DND-41 (cell line): Measurements from ENCODE around the gene RAB6A.

Experiments used
- ATAC-seq: fragments of 200-7000 bp; cut with Tn5 transposase; 3 replicates; pipeline ENCODE4 v1.9.1; 2021; ENCODE audit warnings: low read depth; ENCODE audit not compliant: insufficient read depth
- DNase-seq: peaks from one replicate; pipeline ENCODE4 v3.0.0-alpha.2; 2020
- H2AFZ ChIP-seq: 2 replicates; pipeline ENCODE4 v1.6.0; 2012; ENCODE audit warnings: low read depth, low read length
- H3K27ac ChIP-seq: 2 replicates; pipeline ENCODE4 v1.5.1; 2012; ENCODE audit warnings: low read length, inconsistent platforms
- H3K27me3 ChIP-seq: fragments of 200-600 bp; sonication (generic); 2 replicates; pipeline ENCODE4 v1.6.0; 2012; ENCODE audit warnings: low read length, mild to moderate bottlenecking, inconsistent platforms; ENCODE audit not compliant: insufficient read depth, poor library complexity
- H3K36me3 ChIP-seq: 2 replicates; pipeline ENCODE4 v1.5.1; 2012; ENCODE audit warnings: low read length, inconsistent platforms; ENCODE audit not compliant: insufficient read depth
- H3K4me1 ChIP-seq: 2 replicates; pipeline ENCODE4 v1.5.1; 2012; ENCODE audit warnings: mild to moderate bottlenecking, low read length; ENCODE audit not compliant: insufficient read depth
- H3K4me2 ChIP-seq: 2 replicates; pipeline ENCODE4 v1.6.0; 2012; ENCODE audit warnings: mild to moderate bottlenecking, moderate library complexity, low read length, inconsistent platforms; ENCODE audit not compliant: insufficient read depth
- H3K4me3 ChIP-seq, 2 experiments: fragments of 200-600 bp in 1 of 2; shearing (Covaris generic) in 1 of 2; 2 replicates each; pipeline ENCODE4 v1.5.1; 2012 to 2016; ENCODE audit warnings: inconsistent platforms in 2 of 2, low read length in 2 of 2, mild to moderate bottlenecking in 2 of 2, low read depth in 1 of 2, moderate library complexity in 1 of 2
- H3K79me2 ChIP-seq: 2 replicates; pipeline ENCODE4 v1.6.0; 2012; ENCODE audit warnings: low read length, inconsistent platforms; ENCODE audit not compliant: insufficient read depth
- H3K9ac ChIP-seq: 2 replicates; pipeline ENCODE4 v1.6.0; 2012; ENCODE audit warnings: low read depth, mild to moderate bottlenecking, inconsistent platforms, low read length, moderate library complexity
- H3K9me3 ChIP-seq: 2 replicates; pipeline ENCODE4 v1.5.1; 2012; ENCODE audit warnings: low read length, moderate library complexity, mild to moderate bottlenecking, inconsistent platforms; ENCODE audit not compliant: insufficient read depth, severe bottlenecking
- H4K20me1 ChIP-seq: 2 replicates; pipeline ENCODE4 v1.6.0; 2012; ENCODE audit warnings: low read length; ENCODE audit not compliant: insufficient read depth
- EZH2 ChIP-seq: IDR thresholded peaks from 3 replicates; pipeline ENCODE4 v1.6.1; 2012; ENCODE audit warnings: borderline replicate concordance, low read depth, mild to moderate bottlenecking, moderate library complexity, low read length, inconsistent platforms; ENCODE audit not compliant: severe bottlenecking
- TF ChIP-seq, protein P1 (sequence below): IDR thresholded peaks from 2 replicates; pipeline ENCODE4 v1.5.1; 2012; ENCODE audit warnings: borderline replicate concordance, low read length, moderate library complexity, mild to moderate bottlenecking; ENCODE audit not compliant: poor library complexity, severe bottlenecking; ENCODE audit errors: extremely low read depth

The RAB6A gene

DNA sequence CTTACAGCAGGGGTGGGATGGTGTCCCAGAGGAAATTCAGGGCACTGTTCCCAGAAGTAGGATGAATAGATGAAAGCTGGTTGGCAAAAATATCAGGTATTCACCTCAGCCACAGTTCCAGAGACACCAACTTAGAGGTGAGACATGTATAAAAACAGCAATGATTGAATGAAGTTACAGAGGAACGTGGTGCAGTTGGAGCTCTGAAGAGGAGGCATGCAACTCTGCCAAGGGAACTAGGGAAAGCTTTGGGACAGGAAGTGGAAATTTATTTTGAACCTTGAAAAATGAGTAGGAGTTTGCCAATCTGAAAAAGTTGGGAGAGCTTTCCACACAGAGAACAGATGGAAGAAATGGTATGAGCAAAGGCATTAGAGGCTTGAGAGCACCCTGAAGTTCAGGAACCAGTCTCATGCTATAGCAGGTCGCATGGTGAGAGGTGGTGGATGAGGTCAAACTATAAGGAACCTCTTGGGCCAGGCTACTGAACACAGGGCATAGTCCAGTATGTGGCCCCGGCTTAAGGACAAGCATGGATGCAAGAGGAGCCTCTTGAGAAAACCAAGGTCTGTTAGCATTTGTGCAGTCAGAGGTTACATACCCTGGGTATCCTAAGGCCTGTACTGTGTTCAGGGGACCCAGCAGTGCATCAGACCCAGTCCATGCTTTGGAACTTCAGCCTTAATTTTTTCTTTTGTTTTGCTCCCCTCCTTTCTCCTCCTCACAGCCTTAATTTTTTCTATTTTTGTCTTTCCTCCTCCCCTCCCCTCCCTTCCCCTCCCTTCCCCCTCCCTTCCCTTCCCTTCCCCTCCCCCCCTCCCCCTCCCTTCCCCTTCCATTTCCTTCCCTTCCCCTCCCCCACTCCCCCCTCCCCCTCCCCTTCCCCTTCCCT lies 97.0 kb downstream of the RAB6A start:
- Histone ChIP-seq H3K4me2 (no peak overlapping the region), H3K27ac (no peak overlapping the region), H3K4me1 (peaks cover 8% of the 10 kb centered on the region), H3K79me2 (no peaks in the 10 kb centered on the region), H2AFZ (no peak overlapping the region), H3K27me3 (no peaks in the 10 kb centered on the region), H3K9me3 (no peaks in the 10 kb centered on the region), H4K20me1 (no peaks in the 10 kb centered on the region; the same call in 1 of the 2 replicates), H3K9ac (no peak overlapping the region), H3K4me3 (no peak overlapping the region), H3K36me3 (no peaks in the 10 kb centered on the region)
- TF ChIP-seq EZH2: no peak
- TF ChIP-seq, protein P1, sequence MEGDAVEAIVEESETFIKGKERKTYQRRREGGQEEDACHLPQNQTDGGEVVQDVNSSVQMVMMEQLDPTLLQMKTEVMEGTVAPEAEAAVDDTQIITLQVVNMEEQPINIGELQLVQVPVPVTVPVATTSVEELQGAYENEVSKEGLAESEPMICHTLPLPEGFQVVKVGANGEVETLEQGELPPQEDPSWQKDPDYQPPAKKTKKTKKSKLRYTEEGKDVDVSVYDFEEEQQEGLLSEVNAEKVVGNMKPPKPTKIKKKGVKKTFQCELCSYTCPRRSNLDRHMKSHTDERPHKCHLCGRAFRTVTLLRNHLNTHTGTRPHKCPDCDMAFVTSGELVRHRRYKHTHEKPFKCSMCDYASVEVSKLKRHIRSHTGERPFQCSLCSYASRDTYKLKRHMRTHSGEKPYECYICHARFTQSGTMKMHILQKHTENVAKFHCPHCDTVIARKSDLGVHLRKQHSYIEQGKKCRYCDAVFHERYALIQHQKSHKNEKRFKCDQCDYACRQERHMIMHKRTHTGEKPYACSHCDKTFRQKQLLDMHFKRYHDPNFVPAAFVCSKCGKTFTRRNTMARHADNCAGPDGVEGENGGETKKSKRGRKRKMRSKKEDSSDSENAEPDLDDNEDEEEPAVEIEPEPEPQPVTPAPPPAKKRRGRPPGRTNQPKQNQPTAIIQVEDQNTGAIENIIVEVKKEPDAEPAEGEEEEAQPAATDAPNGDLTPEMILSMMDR: no peak
- no peak for DNase-seq
- no peak for ATAC-seq

DNA sequence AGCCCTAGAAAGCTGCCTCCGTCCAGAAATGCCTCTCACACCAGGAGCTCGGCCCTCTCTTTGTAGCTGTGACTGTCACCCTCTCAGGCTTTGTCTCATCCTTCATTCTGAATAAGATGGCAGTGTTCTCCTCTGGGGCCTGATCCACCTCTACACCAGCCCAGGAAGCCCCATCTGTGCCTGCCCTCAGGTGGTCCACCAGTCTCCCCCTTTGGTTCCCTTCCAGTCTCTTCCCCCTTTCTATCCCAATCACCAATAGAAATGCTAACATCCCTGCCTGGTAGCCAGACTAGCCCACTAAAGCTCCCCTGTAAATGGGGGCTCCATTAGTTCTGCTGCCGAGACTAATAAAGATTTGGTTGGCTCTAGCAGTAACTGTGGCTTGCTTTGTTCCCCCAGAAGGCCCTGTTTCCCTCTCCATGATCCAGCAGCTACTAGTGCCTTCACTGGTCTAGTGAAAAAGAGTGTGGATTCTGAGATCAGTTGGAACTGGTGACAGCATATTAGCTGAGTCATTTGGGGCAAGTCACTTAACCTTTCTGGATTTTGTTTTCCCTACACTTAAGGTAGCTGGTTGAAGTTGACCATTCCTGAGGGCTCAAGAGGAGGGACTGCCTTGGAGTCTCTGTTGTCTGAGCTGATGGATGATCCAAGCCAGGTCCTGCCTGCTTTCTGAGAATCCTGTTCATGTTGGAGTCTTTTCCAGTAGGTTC lies 98.3 kb downstream of the RAB6A start:
- no peak overlapping the region for H3K4me3 ChIP-seq
- H3K79me2 ChIP-seq: no peaks in the 10 kb centered on the region
- H3K9ac ChIP-seq: no peak overlapping the region
- no peak overlapping the region for H2AFZ ChIP-seq
- peaks cover 8% of the 10 kb centered on the region for H3K4me1 ChIP-seq
- ATAC-seq (no peak), DNase-seq (no peak)
- TF ChIP-seq, protein P1: no peak
- no peaks in the 10 kb centered on the region; the same call in 1 of the 2 replicates for H4K20me1 ChIP-seq
- H3K4me2 ChIP-seq: no peak overlapping the region
- no peak overlapping the region for H3K27ac ChIP-seq
- H3K36me3 ChIP-seq: no peaks in the 10 kb centered on the region
- no peaks in the 10 kb centered on the region for H3K27me3 ChIP-seq
- H3K9me3 ChIP-seq: no peaks in the 10 kb centered on the region

DNA sequence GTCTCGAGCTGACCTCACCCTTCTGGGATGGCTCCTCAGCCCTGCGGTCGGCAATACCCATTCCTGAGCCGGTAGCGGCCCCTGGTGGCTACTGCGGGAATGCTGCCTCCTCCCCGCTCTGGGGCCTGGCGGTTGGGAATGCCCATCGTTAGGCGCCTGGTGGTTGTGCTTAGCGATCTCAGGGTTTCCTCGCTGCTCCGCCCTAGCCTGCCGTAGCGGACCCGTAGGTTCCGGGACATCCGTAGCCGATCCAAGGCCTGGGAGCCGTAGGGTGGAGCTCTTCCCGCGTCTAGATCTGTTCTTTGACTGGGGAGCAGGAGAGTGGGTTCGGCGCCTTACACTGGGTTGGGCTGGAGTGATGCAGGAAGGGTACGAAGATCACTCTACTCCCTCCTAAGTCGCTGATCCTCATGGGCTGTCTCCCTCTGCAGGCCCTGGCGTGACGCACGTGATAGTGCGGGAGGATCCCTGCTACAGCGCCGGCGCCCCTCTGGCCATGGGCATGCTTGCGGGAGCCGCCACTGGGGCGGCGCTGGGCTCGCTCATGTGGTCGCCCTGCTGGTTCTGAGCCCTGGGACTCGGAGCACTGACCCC lies 99.7 kb downstream of the RAB6A start:
- peak; percentile 80 for DNase-seq
- Histone ChIP-seq H3K27ac (no peak overlapping the region), H2AFZ (peak overlapping the region; percentile 74)

More for the DNA sequence above, 99.7 kb downstream of the RAB6A start:
- Histone ChIP-seq H3K27me3 (no peaks in the 10 kb centered on the region), H3K9me3 (no peaks in the 10 kb centered on the region), H3K9ac (no peak overlapping the region; the same call in 1 of the 2 replicates), H4K20me1 (no peaks in the 10 kb centered on the region; the same call in 1 of the 2 replicates), H3K4me3 (peak overlapping the region in 1 of 2 experiments; percentile 4; a peak in 1 of 4 replicates), H3K4me2 (peak overlapping the region; percentile 56), H3K36me3 (no peaks in the 10 kb centered on the region), H3K79me2 (no peaks in the 10 kb centered on the region), H3K4me1 (peaks cover 8% of the 10 kb centered on the region)
- peak; percentile 96 for ATAC-seq
- TF ChIP-seq, protein P1: peak; percentile 96
- TF ChIP-seq EZH2: no peak
